Left lung (tissue), 10 donors: Measurements from ENCODE around the gene VAV3. TPM values are rescaled to one million over a fixed set of nuclear protein-coding genes. Genes with fewer than 3 reads are reported as not detected.
"Not testable (repeated sequence)": the region's sequence is repeated elsewhere in the genome, so short reads cannot be mapped to it uniquely, and the experiment has no call there.

ENCODE experiments used
- ATAC-seq: fragments of 200-7000 bp; cut with Tn5 transposase; one replicate; pipeline ENCODE4 v1.9.1; 2020; ENCODE audit warnings: moderate library complexity
- DNase-seq, 4 donors: peaks; one replicate each; pipeline ENCODE4 v3.0.0-alpha.2; 2013 to 2020
- H3K27ac ChIP-seq, 2 donors: fragments of 200-600 bp; sonication (generic) in 1 of 2; one replicate each; pipeline versions ENCODE4 v1.5.0 to v1.8.0; 2020 to 2021
- H3K27me3 ChIP-seq, 2 donors: fragments of 200-600 bp; sonication (generic) in 1 of 2; one replicate each; pipeline versions ENCODE4 v1.5.0 to v1.8.0; 2020 to 2021
- H3K36me3 ChIP-seq, 2 donors: fragments of 200-600 bp; sonication (generic) in 1 of 2; one replicate each; pipeline versions ENCODE4 v1.5.0 to v1.8.0; 2020 to 2021
- H3K4me1 ChIP-seq, 2 donors: fragments of 200-600 bp; one replicate each; pipeline ENCODE4 v1.8.0; 2021
- H3K4me3 ChIP-seq, 2 donors: fragments of 200-600 bp; sonication (generic) in 1 of 2; one replicate each; pipeline versions ENCODE4 v1.5.0 to v1.8.0; 2020 to 2021; ENCODE audit warnings: mild to moderate bottlenecking in 1 of 2
- H3K9me3 ChIP-seq, 2 donors: fragments of 200-600 bp; sonication (generic) in 1 of 2; one replicate each; pipeline versions ENCODE4 v1.5.0 to v1.8.0; 2020 to 2021
- CTCF ChIP-seq, 2 donors: fragments of 200-600 bp; sonication (generic) in 1 of 2; IDR thresholded peaks; one replicate each; pipeline versions ENCODE4 v1.5.0 to v1.8.0; 2021; ENCODE audit warnings: antibody characterized with exemption in 2 of 2
- intact Hi-C, 2 donors: fragments of 100-400 bp; cut with DNase I; formaldehyde crosslinking; loops; one replicate each; pipeline versions ENCODE4 v1.11.2 to v1.14.2; 2022
- polyA plus RNA-seq, 6 donors: library from polyadenylated mRNA; unstranded; fragments of 120-200 nt; gene quantifications; one replicate each; pipeline ENCODE4 v1.2.1, GENCODE V29; 2013; ENCODE audit not compliant: insufficient read length in 6 of 6
- total RNA-seq, 2 donors: library from RNA; stranded (reverse); fragmentation: NEBNext Ultra II Directional; extraction: Animal tissue kit (Norgen Biotek cat#: 25700); gene quantifications; one replicate each; pipeline ENCODE4 v1.2.1, GENCODE V29; 2021
- donor health status: DM: no; HTN: yes; CAD: no.
- donor health status: DM: no; HTN: no; CAD: no.

The VAV3 gene
- total and polyA plus RNA-seq, 8 donors = 5.3 to 14.5 (median 7.2) TPM

- H3K36me3 ChIP-seq = no peaks in the 10 kb centered on the region
- no peak for DNase-seq
- intact Hi-C loops = no loop called here
- no peaks in the 10 kb centered on the region for H3K4me1 ChIP-seq
- H3K4me3 ChIP-seq = no peak overlapping the region
- no peaks in the 10 kb centered on the region for H3K27me3 ChIP-seq
- no peak for ATAC-seq
- TF ChIP-seq CTCF (IDR thresholded peaks at IDR 0.05) = no peak
- no peak overlapping the region for H3K27ac ChIP-seq
- H3K9me3 ChIP-seq = no peaks in the 10 kb centered on the region
Observed at GRCh38 chr1:107727866-107728265, 237.1 kb downstream of the VAV3 start.

GRCh38 chr1:107726860-107727259 lies 238.1 kb downstream of the VAV3 start:
- no peaks in the 10 kb centered on the region for H3K36me3 ChIP-seq
- no peaks in the 10 kb centered on the region for H3K27me3 ChIP-seq
- ATAC-seq (no peak), DNase-seq (no peak)
- no peak for TF ChIP-seq CTCF (IDR thresholded peaks at IDR 0.05)
- no peak overlapping the region for H3K27ac ChIP-seq
- intact Hi-C loops = no loop called here
- no peak overlapping the region for H3K4me3 ChIP-seq
- H3K9me3 ChIP-seq = no peaks in the 10 kb centered on the region
- no peaks in the 10 kb centered on the region for H3K4me1 ChIP-seq

- H3K27ac ChIP-seq = no peak overlapping the region
- no peaks in the 10 kb centered on the region for H3K27me3 ChIP-seq
- H3K36me3 ChIP-seq = no peaks in the 10 kb centered on the region
- ATAC-seq (no peak), DNase-seq (no peak)
- H3K4me1 ChIP-seq = no peaks in the 10 kb centered on the region
- H3K9me3 ChIP-seq = no peaks in the 10 kb centered on the region
- H3K4me3 ChIP-seq = no peak overlapping the region
- intact Hi-C loops = no loop called here
- TF ChIP-seq CTCF (IDR thresholded peaks at IDR 0.05) = no peak
Observed at GRCh38 chr1:107724648-107725047, 240.3 kb downstream of the VAV3 start.

- H3K4me1 ChIP-seq, H3K9me3 ChIP-seq, ATAC-seq, H3K27me3 ChIP-seq, DNase-seq, H3K27ac ChIP-seq, intact Hi-C loops, H3K4me3 ChIP-seq, H3K36me3 ChIP-seq: not testable (repeated sequence)
Observed at GRCh38 chr1:107720210-107720609, 244.8 kb downstream of the VAV3 start.

GRCh38 chr1:107710005-107710404 lies 255.0 kb downstream of the VAV3 start:
- no peak for TF ChIP-seq CTCF (IDR thresholded peaks at IDR 0.05)
- Histone ChIP-seq H3K27me3 (no peaks in the 10 kb centered on the region), H3K4me3 (no peak overlapping the region), H3K27ac (no peak overlapping the region), H3K9me3 (no peaks in the 10 kb centered on the region), H3K4me1 (no peaks in the 10 kb centered on the region), H3K36me3 (no peaks in the 10 kb centered on the region)
- no peak for ATAC-seq
- intact Hi-C loops = no loop called here
- DNase-seq = no peak

- no peak for TF ChIP-seq CTCF (IDR thresholded peaks at IDR 0.05)
- Histone ChIP-seq H3K9me3 (no peaks in the 10 kb centered on the region), H3K4me3 (no peak overlapping the region), H3K36me3 (peaks cover 0 to 10% of the 10 kb centered on the region in 2 donors), H3K27me3 (no peaks in the 10 kb centered on the region), H3K4me1 (no peaks in the 10 kb centered on the region), H3K27ac (no peak overlapping the region)
- intact Hi-C loops = no loop called here
- DNase-seq (no peak), ATAC-seq (no peak)
Observed at GRCh38 chr1:107707111-107707510, 257.9 kb downstream of the VAV3 start.
